Liver (tissue), 9 donors: ENCODE results near the gene POLDIP2. TPM values are rescaled to one million over a fixed set of nuclear protein-coding genes. Genes with fewer than 3 reads are reported as not detected.

Source experiments
- DNase-seq: peaks from one replicate; pipeline ENCODE4 v3.0.0-alpha.2; 2017; ENCODE audit warnings: low spot score
- H3K27ac ChIP-seq, 2 donors: one replicate each; pipeline ENCODE4 v1.7.0; 2013; ENCODE audit warnings: inconsistent platforms in 2 of 2, low read length in 2 of 2, control low read depth in 1 of 2, low read depth in 1 of 2, mild to moderate bottlenecking in 1 of 2
- H3K27me3 ChIP-seq, 4 donors: one replicate each; pipeline versions ENCODE4 v1.6.1 to v1.7.0; 2013; ENCODE audit warnings: low read length in 3 of 4, inconsistent platforms in 1 of 4, mild to moderate bottlenecking in 1 of 4, moderate library complexity in 1 of 4; ENCODE audit not compliant: control insufficient read depth in 4 of 4, insufficient read depth in 4 of 4
- H3K36me3 ChIP-seq, 4 donors: one replicate each; pipeline versions ENCODE4 v1.6.1 to v1.7.0; 2013; ENCODE audit warnings: low read length in 3 of 4, mild to moderate bottlenecking in 3 of 4, low read depth in 1 of 4, moderate library complexity in 1 of 4; ENCODE audit not compliant: control insufficient read depth in 4 of 4, insufficient read depth in 3 of 4
- H3K4me1 ChIP-seq, 4 donors: one replicate each; pipeline versions ENCODE4 v1.6.1 to v1.7.0; 2013; ENCODE audit warnings: low read length in 3 of 4, mild to moderate bottlenecking in 3 of 4, moderate library complexity in 1 of 4; ENCODE audit not compliant: control insufficient read depth in 4 of 4, insufficient read depth in 4 of 4
- H3K4me3 ChIP-seq, 3 donors: one replicate each; pipeline versions ENCODE4 v1.6.1 to v1.7.0; 2013; ENCODE audit warnings: low read length in 3 of 3, control low read depth in 1 of 3, low read depth in 1 of 3, mild to moderate bottlenecking in 1 of 3
- H3K9ac ChIP-seq, 2 donors: one replicate each; pipeline ENCODE4 v1.7.0; 2013; ENCODE audit warnings: low read length in 2 of 2, mild to moderate bottlenecking in 2 of 2, moderate library complexity in 2 of 2, control low read depth in 1 of 2, low read depth in 1 of 2
- H3K9me3 ChIP-seq, 4 donors: one replicate each; pipeline versions ENCODE4 v1.6.1 to v1.7.0; 2013; ENCODE audit warnings: low read length in 3 of 4; ENCODE audit not compliant: control insufficient read depth in 4 of 4
- ATF3 ChIP-seq: IDR thresholded peaks from 2 replicates; pipeline ENCODE4 v1.6.1; 2016; ENCODE audit warnings: antibody characterized with exemption
- EGR1 ChIP-seq, 2 donors: IDR thresholded peaks; 2 replicates each; pipeline ENCODE4 v1.6.1; 2016 to 2018; ENCODE audit warnings: antibody characterized with exemption in 2 of 2, low read depth in 2 of 2
- FOXA1 ChIP-seq: IDR thresholded peaks from 2 replicates; pipeline ENCODE4 v1.6.1; 2016; ENCODE audit warnings: antibody characterized with exemption
- FOXA2 ChIP-seq: IDR thresholded peaks from 2 replicates; pipeline ENCODE4 v1.6.1; 2016; ENCODE audit warnings: antibody characterized with exemption
- GABPA ChIP-seq, 2 donors: IDR thresholded peaks in 1 of 2; conservative IDR thresholded peaks in 1 of 2; 2 replicates each; pipeline ENCODE4 v1.6.1; 2016; ENCODE audit warnings: antibody characterized with exemption in 2 of 2, mild to moderate bottlenecking in 1 of 2, moderate library complexity in 1 of 2
- HNF4A ChIP-seq, 2 donors: conservative IDR thresholded peaks; 2 replicates each; pipeline ENCODE4 v1.6.1; 2016; ENCODE audit warnings: antibody characterized with exemption in 2 of 2, mild to moderate bottlenecking in 2 of 2
- JUND ChIP-seq, 2 donors: IDR thresholded peaks; 2 replicates each; pipeline ENCODE4 v1.6.1; 2016; ENCODE audit warnings: antibody characterized with exemption in 2 of 2
- MAX ChIP-seq: IDR thresholded peaks from 2 replicates; pipeline ENCODE4 v1.6.1; 2016; ENCODE audit warnings: antibody characterized with exemption
- NR2F2 ChIP-seq: IDR thresholded peaks from 2 replicates; pipeline ENCODE4 v1.6.1; 2016; ENCODE audit warnings: antibody characterized with exemption
- RAD21 ChIP-seq, 2 donors: IDR thresholded peaks; 2 replicates each; pipeline ENCODE4 v1.6.1; 2016; ENCODE audit warnings: antibody characterized with exemption in 2 of 2, mild to moderate bottlenecking in 2 of 2
- REST ChIP-seq: IDR thresholded peaks from 2 replicates; pipeline ENCODE4 v1.6.1; 2016; ENCODE audit warnings: antibody characterized with exemption, mild to moderate bottlenecking
- RXRA ChIP-seq, 2 donors: IDR thresholded peaks; 2 replicates each; pipeline ENCODE4 v1.6.1; 2017 to 2018; ENCODE audit warnings: antibody characterized with exemption in 2 of 2, mild to moderate bottlenecking in 1 of 2
- SP1 ChIP-seq: IDR thresholded peaks from 2 replicates; pipeline ENCODE4 v1.6.1; 2018; ENCODE audit warnings: antibody characterized with exemption, mild to moderate bottlenecking
- TAF1 ChIP-seq: conservative IDR thresholded peaks from 2 replicates; pipeline ENCODE4 v1.6.1; 2016; ENCODE audit warnings: antibody characterized with exemption, mild to moderate bottlenecking
- YY1 ChIP-seq: IDR thresholded peaks from 2 replicates; pipeline ENCODE4 v1.6.1; 2016; ENCODE audit warnings: antibody characterized with exemption, mild to moderate bottlenecking
- ZBTB33 ChIP-seq: IDR thresholded peaks from 2 replicates; pipeline ENCODE4 v1.6.1; 2016; ENCODE audit warnings: antibody characterized with exemption
- WGBS: extraction: QIAGEN DNeasy Blood & Tissue Kit; methylation state at CpG from one replicate; pipeline ENCODE4 v1.1.7; 2013; 5-methylcytosine and 5-hydroxymethylcytosine counted together
- polyA plus RNA-seq, 2 donors: library from polyadenylated mRNA; stranded (reverse) in 1 of 2; unstranded in 1 of 2; fragments of 200-250 nt in 1 of 2; fragments of >200 nt in 1 of 2; fragmentation: Nextera tagmentation in 1 of 2; extraction: Ambion mirVana in 1 of 2; gene quantifications; one replicate each; pipeline versions ENCODE4 v1.2.1 to v1.2.3, GENCODE V29; 2013 to 2015
- total RNA-seq, 2 donors: library from RNA; depleted of rRNA; stranded (reverse); fragments of >200 nt; gene quantifications; one replicate each; pipeline ENCODE4 v1.2.3, GENCODE V29; 2014
- donor health status: healthy.
- donor health status: healthy.
- donor health status: healthy.
- donor health status: healthy.
- donor health status: healthy.

POLDIP2 gene
- total RNA-seq (100 to 1,000 TPM in 1 of 2 donors, 10 to 100 TPM in 1; 65.5 to 117 TPM), polyA plus RNA-seq (100 to 1,000 TPM in 1 of 2 donors, 10 to 100 TPM in 1; 90.2 to 150 TPM)

- Histone ChIP-seq H3K4me1 (peaks cover 4 to 32% (median 24%) of the 10 kb centered on the region in 4 donors), H3K27ac (peak within 1 kb of the TSS; percentile 78 to 80), H3K27me3 (no peaks in the 10 kb centered on the region), H3K9ac (peak within 1 kb of the TSS; percentile 60 to 94), H3K4me3 (peak within 1 kb of the TSS; percentile 77 to 97 (median 82)), H3K9me3 (no peaks in the 10 kb centered on the region), H3K36me3 (peaks cover 12 to 48% (median 42%) of the 10 kb centered on the region in 4 donors)
- peak; percentile 95 for DNase-seq
- TF ChIP-seq HNF4A (conservative IDR thresholded peaks at IDR 0.05) (peak; percentile 20 to 34), YY1 (peak; percentile 98), GABPA (IDR thresholded peaks at IDR 0.05 in 1 of 2, conservative IDR thresholded peaks at IDR 0.05 in 1 of 2) (peak; percentile 92 to 98), REST (peak; percentile 69), RAD21 (IDR thresholded peaks at IDR 0.05) (peak; percentile 33 to 43), EGR1 (IDR thresholded peaks at IDR 0.05; ENCODE audit: low read depth in 2 of 2) (peak in 1 of 2 donors; percentile 84), FOXA1 (no peak), JUND (IDR thresholded peaks at IDR 0.05) (no peak), MAX (peak; percentile 2), ZBTB33 (peak; percentile 63)
- WGBS: under 1% methylated on average over 80 of the region's 80 CpGs
These were observed at the start of gene POLDIP2 for GRCh38 chr17:28357061-28357900. Gene POLDIP2 (minus strand): TSS chr17:28357527. CDS start chr17:28357448, 79 bp downstream.

GRCh38 chr17:28406473-28406814 lies 49.1 kb upstream of the POLDIP2 start:
- no peaks in the 10 kb centered on the region for H3K27me3 ChIP-seq
- DNase-seq: no peak
- WGBS: 29% methylated on average over 9 of the region's 9 CpGs
- peaks cover 8 to 40% (median 29%) of the 10 kb centered on the region in 4 donors for H3K4me1 ChIP-seq
- H3K9ac ChIP-seq: no peak overlapping the region
- H3K9me3 ChIP-seq: no peaks in the 10 kb centered on the region
- peak overlapping the region in 1 of 2 donors; percentile 64 for H3K27ac ChIP-seq
- peak overlapping the region; percentile 29 to 80 (median 72) for H3K4me3 ChIP-seq
- H3K36me3 ChIP-seq: peaks cover 0 to 19% (median 13%) of the 10 kb centered on the region in 4 donors
- TF ChIP-seq REST (no peak), ATF3 (no peak), SP1 (no peak), FOXA2 (no peak), YY1 (no peak), ZBTB33 (no peak), EGR1 (IDR thresholded peaks at IDR 0.05; ENCODE audit: low read depth in 2 of 2) (no peak), MAX (no peak), FOXA1 (no peak), NR2F2 (no peak), HNF4A (conservative IDR thresholded peaks at IDR 0.05) (no peak), RXRA (IDR thresholded peaks at IDR 0.05) (no peak), TAF1 (no peak), RAD21 (IDR thresholded peaks at IDR 0.05) (no peak), JUND (IDR thresholded peaks at IDR 0.05) (no peak)
